MCF 10A (cell line): ENCODE results near the gene RTL10. TPM values are rescaled to one million over a fixed set of nuclear protein-coding genes. Genes with fewer than 3 reads are reported as not detected.

ENCODE experiments used
- BruUV-seq: library from RNA; stranded (reverse); fragments of 400-500 nt; replicated peaks from 2 replicates; lab custom pipeline; 2021; lab: Mats Ljungman, UMichigan
- CTCF ChIA-PET: fragments of 300-600 bp; sonication (Branson Sonifier 250); formaldehyde crosslinking; extraction: SDS; loops from one replicate; lab custom pipeline; 2021; ENCODE audit warnings: antibody characterized with exemption, inconsistent platforms; lab: Yijun Ruan, JAX
- POLR2A ChIA-PET: fragments of 300-600, 350-650 bp; sonication (Branson Sonifier 250); formaldehyde crosslinking; extraction: SDS; loops from one replicate; lab custom pipeline; 2020; ENCODE audit warnings: antibody characterized with exemption, inconsistent platforms; lab: Yijun Ruan, JAX
- DNase-seq: peaks from one replicate; pipeline ENCODE4 v3.0.0-alpha.2; 2018; ENCODE audit not compliant: unreplicated experiment
- H3K27ac Mint-ChIP-seq: one replicate; pipeline ENCODE4 v1.8.0; 2022; ENCODE audit warnings: mild to moderate bottlenecking, low read depth, mixed read lengths; ENCODE audit not compliant: unreplicated experiment
- H3K27me3 Mint-ChIP-seq: one replicate; pipeline ENCODE4 v1.8.0; 2022; ENCODE audit warnings: mixed read lengths; ENCODE audit not compliant: insufficient read depth, unreplicated experiment
- H3K36me3 Mint-ChIP-seq: one replicate; pipeline ENCODE4 v1.8.0; 2022; ENCODE audit warnings: mild to moderate bottlenecking, moderate library complexity, mixed read lengths; ENCODE audit not compliant: insufficient read depth, unreplicated experiment
- H3K4me1 Mint-ChIP-seq: one replicate; pipeline ENCODE4 v1.8.0; 2022; ENCODE audit warnings: mixed read lengths; ENCODE audit not compliant: insufficient read depth, unreplicated experiment
- H3K4me3 Mint-ChIP-seq: one replicate; pipeline ENCODE4 v1.8.0; 2022; ENCODE audit warnings: mild to moderate bottlenecking, moderate library complexity, mixed read lengths; ENCODE audit not compliant: unreplicated experiment
- H3K9me3 Mint-ChIP-seq: one replicate; pipeline ENCODE4 v1.8.0; 2022; ENCODE audit warnings: mixed read lengths; ENCODE audit not compliant: unreplicated experiment
- CTCF ChIP-seq: fragments of 200-600 bp; IDR thresholded peaks from one replicate; pipeline ENCODE4 v1.8.0; 2022; ENCODE audit warnings: antibody characterized with exemption, mild to moderate bottlenecking; ENCODE audit not compliant: unreplicated experiment
- intact Hi-C: fragments of 100-400 bp; cut with micrococcal nuclease; formaldehyde crosslinking; loops from 2 replicates; pipeline ENCODE4 v1.14.1; 2022
- total RNA-seq: library from RNA; stranded (reverse); gene quantifications from 2 replicates; pipeline ENCODE4 v1.2.3, GENCODE V29; 2022

The RTL10 gene
- total RNA-seq, 1 experiment from 2014 or later, result 20.6 TPM

DNA sequence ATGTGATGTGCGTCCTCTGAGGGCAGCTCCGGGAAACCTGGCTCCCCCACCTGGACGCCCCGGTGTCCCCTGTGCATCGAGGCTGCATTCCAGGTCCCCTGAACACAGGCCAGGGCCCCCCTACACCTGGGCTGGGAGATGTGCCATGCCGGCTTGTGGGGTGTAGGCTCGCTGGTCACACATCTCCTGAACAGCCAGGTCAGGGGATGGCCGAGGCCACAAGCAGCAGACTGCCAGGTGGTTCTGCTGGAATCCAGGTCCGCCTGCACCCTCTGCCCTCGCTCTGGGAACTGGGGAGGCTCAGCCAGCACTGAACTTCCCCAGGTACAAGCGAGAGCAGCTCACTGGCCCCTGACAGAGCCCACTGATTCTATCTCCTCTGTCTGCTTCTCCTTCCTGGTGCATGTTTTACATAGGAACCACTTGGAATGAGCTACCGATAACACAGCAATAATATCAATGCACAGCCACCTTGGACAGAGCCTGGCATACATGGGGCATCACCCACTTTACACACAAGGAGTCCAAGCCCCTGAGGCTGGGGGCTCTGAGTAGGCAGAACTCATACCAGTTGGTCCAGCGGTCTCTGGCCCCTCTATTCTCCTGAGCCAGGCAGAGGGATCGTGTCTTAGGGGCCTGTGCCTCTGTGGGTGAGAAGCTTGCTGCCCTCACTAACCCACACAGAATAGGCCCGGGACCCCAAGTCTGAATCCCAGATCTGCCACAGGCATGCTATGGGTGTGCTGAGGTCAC lies 47.3 kb downstream of the RTL10 start:
- peaks cover 12% of the 10 kb centered on the region for H3K36me3 Mint-ChIP-seq
- peaks cover 28% of the 10 kb centered on the region for H3K4me1 Mint-ChIP-seq
- TF ChIP-seq CTCF, result no peak
- H3K27ac Mint-ChIP-seq, result peak overlapping the region; percentile 95
- POLR2A ChIA-PET, result interaction anchor here (0.8 to 5.4 kb wide), 7 partner anchors 12 to 68 kb away, joined by 4 to 53 read pairs (median 6); partner anchors contain the start of genes GNB1L and RTL10
- CTCF ChIA-PET, result interaction anchor here (0.5 to 1.0 kb wide), 2 partner anchors 77 to 694 kb away, joined by 3 read pairs; no protein-coding TSS in a partner anchor
- DNase-seq, result no peak
- H3K27me3 Mint-ChIP-seq, result no peaks in the 10 kb centered on the region
- intact Hi-C loops, result loop anchor here (2.0 kb wide), 1 partner anchor 17 kb away; no protein-coding TSS in a partner anchor
- H3K4me3 Mint-ChIP-seq, result peak overlapping the region; percentile 56
- H3K9me3 Mint-ChIP-seq, result no peaks in the 10 kb centered on the region
- BruUV-seq, result no TSS peak

DNA sequence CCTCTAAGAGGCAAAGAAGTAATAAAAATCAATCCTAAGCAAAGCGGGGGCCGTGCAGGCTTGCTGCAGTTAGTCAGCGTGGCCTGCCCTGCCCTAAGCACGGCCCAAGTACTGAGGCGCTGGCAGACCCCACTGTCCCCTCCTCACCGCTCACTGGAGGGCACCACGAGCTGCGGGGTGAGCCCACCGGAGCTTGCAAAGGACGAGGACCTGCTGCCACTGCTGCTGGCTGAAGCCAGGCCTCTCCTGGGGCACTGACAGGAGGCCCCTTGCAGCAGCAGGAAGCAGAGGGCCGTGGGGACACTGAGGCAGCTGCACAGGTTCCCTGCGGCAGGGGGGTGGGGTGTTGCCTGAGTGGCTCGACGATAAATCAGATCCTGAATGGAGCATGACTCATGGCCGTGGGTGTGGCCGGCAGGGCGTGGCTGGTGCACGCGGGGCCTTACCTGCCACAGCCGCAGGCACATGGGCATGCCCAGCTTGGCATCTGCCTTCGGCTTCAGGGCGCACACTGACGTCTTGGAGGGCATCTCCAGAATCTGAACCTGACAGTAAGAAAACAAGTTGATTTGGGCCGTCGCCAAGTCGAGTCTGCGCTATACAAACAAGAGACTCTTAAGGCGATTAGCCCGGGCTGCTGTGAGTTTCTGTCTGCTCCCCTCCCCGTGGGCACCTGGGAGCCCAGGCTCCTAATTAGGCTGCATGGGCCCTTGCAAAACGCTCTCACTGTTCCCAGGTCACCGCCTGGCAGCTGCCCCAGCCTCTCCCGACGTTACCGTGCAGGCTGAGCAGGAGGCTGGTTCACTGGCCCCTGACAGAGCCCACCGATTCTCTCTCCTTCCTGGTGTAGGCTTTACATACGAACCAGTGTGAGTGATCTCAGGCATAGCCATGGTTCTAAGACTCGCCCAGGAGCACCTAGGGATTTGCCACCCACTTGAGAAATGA lies 48.2 kb downstream of the RTL10 start:
- Mint-ChIP-seq H3K9me3 (no peaks in the 10 kb centered on the region), H3K27me3 (no peaks in the 10 kb centered on the region), H3K36me3 (peaks cover 10% of the 10 kb centered on the region), H3K4me3 (peak overlapping the region; percentile 56), H3K4me1 (peaks cover 28% of the 10 kb centered on the region), H3K27ac (peak overlapping the region; percentile 95)
- no TSS peak for BruUV-seq
- peak; percentile 95 for DNase-seq
- TF ChIP-seq CTCF, result no peak
- ChIA-PET POLR2A (interaction anchor here (0.7 to 5.4 kb wide), 13 partner anchors 8 to 792 kb away, joined by 3 to 53 read pairs (median 5); partner anchors contain the start of genes GNB1L and RTL10), CTCF (interaction anchor here (0.5 to 1.0 kb wide), 5 partner anchors 12 to 695 kb away, joined by 3 read pairs; no protein-coding TSS in a partner anchor)
- intact Hi-C loops, result loop anchor here (1.0 to 2.0 kb wide), 2 partner anchors 18 to 48 kb away; partner anchors contain the start of genes GNB1L and RTL10

DNA sequence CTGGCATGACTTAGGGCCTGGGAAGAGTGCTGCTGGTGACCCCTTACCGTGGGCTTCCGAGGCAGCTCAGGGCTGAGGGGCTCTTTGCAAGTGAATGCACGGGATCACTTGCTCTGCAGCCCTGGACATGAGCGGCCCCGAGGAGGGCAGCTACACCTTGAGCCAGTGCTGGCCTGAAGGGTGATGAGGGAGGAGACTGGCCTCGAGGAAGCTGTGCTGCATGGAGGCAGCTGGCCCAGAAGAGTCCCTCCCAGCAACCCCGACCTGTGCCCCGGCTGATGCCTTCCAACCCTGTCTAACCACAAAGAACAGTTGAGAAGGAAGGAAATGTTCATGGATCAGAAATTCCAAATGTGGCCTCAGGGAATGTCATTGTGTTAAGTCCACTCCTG lies 48.9 kb downstream of the RTL10 start:
- Mint-ChIP-seq H3K9me3 (no peaks in the 10 kb centered on the region), H3K27me3 (no peaks in the 10 kb centered on the region), H3K27ac (peak overlapping the region; percentile 95), H3K4me3 (peak overlapping the region; percentile 56), H3K4me1 (peaks cover 28% of the 10 kb centered on the region), H3K36me3 (peaks cover 6% of the 10 kb centered on the region)
- POLR2A ChIA-PET, result interaction anchor here (0.6 to 5.4 kb wide), 12 partner anchors 8 to 88 kb away, joined by 3 to 53 read pairs (median 4); partner anchors contain the start of genes GNB1L and RTL10
- no peak for TF ChIP-seq CTCF
- CTCF ChIA-PET, result interaction anchor here (0.6 to 0.7 kb wide), 4 partner anchors 12 to 240 kb away, joined by 3 read pairs; no protein-coding TSS in a partner anchor
- intact Hi-C loops, result loop anchor here (1.0 to 2.0 kb wide), 2 partner anchors 19 to 48 kb away; partner anchors contain the start of genes GNB1L and RTL10
- peak; percentile 69 for DNase-seq
- no TSS peak for BruUV-seq

Other genes starting within 250 kb of the RTL10 start
- 2.0 and 3.5 TPM in 2 replicates for gene SEPTIN5, start 140.4 kb downstream of the RTL10 start, total RNA-seq
- gene GP1BB, start 131.3 kb downstream of the RTL10 start, total RNA-seq, result 0.37 and 0.83 TPM in 2 replicates
- not detected in 2 replicates for gene TBX1, start 94.1 kb downstream of the RTL10 start, total RNA-seq
- 4.3 and 7.1 TPM in 2 replicates for gene GNB1L, start within 50 bp of the RTL10 start, total RNA-seq
- gene COMT, start 86.9 kb upstream of the RTL10 start, total RNA-seq, result 196 and 208 TPM in 2 replicates
- 28.7 and 39.9 TPM in 2 replicates for gene TXNRD2, start 86.9 kb upstream of the RTL10 start, total RNA-seq
- 7.5 and 11.8 TPM in 2 replicates for gene ARVCF, start 161.9 kb upstream of the RTL10 start, total RNA-seq
- 13.9 and 16.0 TPM in 2 replicates for gene TANGO2, start 166.2 kb upstream of the RTL10 start, total RNA-seq
- 40.8 and 49.1 TPM in 2 replicates for gene DGCR8, start 225.4 kb upstream of the RTL10 start, total RNA-seq